OCI-LY1 (cell line): Measurements from ENCODE around the gene STON2.

Experiments
- EZH2 ChIP-seq: fragments of 200-600 bp; sonication (generic), shearing (Covaris generic); IDR thresholded peaks from 2 replicates; pipeline ENCODE4 v1.8.0; 2017; ENCODE audit warnings: borderline replicate concordance, mixed run types, mild to moderate bottlenecking, antibody characterized with exemption, low read length, moderate library complexity, mixed read lengths
- TF ChIP-seq, protein P1 (sequence below): fragments of 200-600 bp; sonication (generic), shearing (Covaris generic); IDR thresholded peaks from 2 replicates; pipeline ENCODE4 v1.5.1; 2017; ENCODE audit warnings: mild to moderate bottlenecking, antibody characterized with exemption, low read length, moderate library complexity, mixed read lengths

- TF ChIP-seq, protein P1, sequence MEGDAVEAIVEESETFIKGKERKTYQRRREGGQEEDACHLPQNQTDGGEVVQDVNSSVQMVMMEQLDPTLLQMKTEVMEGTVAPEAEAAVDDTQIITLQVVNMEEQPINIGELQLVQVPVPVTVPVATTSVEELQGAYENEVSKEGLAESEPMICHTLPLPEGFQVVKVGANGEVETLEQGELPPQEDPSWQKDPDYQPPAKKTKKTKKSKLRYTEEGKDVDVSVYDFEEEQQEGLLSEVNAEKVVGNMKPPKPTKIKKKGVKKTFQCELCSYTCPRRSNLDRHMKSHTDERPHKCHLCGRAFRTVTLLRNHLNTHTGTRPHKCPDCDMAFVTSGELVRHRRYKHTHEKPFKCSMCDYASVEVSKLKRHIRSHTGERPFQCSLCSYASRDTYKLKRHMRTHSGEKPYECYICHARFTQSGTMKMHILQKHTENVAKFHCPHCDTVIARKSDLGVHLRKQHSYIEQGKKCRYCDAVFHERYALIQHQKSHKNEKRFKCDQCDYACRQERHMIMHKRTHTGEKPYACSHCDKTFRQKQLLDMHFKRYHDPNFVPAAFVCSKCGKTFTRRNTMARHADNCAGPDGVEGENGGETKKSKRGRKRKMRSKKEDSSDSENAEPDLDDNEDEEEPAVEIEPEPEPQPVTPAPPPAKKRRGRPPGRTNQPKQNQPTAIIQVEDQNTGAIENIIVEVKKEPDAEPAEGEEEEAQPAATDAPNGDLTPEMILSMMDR, result no peak
- no peak for TF ChIP-seq EZH2
Observed at GRCh38 chr14:81236138-81236537, 164.0 kb downstream of the STON2 start.
